GM18907 (cell line): ENCODE measurements around the gene SEMA5B.

Experiments used
- ATAC-seq: cut with Tn5 transposase; IDR thresholded peaks from one replicate; pipeline ENCODE4 v1.9.1; 2021; ENCODE audit warnings: mild to moderate bottlenecking, moderate library complexity; ENCODE audit not compliant: unreplicated experiment

The SEMA5B gene

GRCh38 chr3:122994954-122995353, 32.6 kb downstream of the SEMA5B start:
- no peak for ATAC-seq

DNA sequence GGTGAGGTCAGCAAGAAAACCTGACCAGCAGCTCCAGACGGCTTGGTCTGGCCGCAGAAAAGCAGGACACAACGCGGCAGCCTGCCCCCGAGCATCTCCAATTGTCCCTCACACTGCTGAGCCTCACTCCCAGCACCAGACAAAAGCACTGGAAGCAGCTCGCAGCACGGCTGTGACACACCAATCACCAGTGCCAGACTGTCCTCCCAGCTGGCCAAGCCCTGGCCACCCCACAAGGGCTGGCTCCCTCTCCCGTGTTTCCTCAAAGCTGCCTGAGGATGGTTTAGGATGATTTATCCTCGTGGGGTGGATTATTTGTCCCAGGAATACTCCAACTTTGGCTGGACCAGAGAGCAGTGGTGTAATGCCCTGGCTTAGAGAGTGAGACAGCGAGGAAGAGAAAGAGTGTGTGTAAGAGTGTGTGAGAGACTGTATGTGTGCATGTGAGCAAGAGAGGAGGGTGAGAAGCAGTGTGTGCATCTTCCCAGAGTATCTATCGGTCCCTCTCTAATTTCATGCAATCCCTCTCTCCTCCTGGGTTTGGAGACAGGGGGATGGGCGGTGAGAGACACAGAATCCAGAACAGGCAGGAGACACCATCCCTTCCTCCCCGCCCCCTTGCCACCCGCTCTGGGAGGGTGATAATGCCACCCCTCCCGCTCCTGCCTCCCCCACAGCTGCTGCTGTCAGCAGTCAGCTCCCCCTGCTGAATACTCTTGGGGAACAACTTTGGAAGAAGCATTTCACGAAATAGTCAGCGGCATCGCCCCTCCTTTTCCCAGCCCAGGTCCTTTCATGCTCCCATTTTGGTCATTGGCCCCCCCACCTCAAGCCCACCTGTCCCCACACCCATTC, 34.2 kb downstream of the SEMA5B start:
- ATAC-seq, result no peak

- no peak for ATAC-seq
These were observed 34.9 kb downstream of the SEMA5B start for GRCh38 chr3:122992676-122993075.

- ATAC-seq, result no peak
These were observed 35.4 kb downstream of the SEMA5B start for GRCh38 chr3:122992133-122992532.

DNA sequence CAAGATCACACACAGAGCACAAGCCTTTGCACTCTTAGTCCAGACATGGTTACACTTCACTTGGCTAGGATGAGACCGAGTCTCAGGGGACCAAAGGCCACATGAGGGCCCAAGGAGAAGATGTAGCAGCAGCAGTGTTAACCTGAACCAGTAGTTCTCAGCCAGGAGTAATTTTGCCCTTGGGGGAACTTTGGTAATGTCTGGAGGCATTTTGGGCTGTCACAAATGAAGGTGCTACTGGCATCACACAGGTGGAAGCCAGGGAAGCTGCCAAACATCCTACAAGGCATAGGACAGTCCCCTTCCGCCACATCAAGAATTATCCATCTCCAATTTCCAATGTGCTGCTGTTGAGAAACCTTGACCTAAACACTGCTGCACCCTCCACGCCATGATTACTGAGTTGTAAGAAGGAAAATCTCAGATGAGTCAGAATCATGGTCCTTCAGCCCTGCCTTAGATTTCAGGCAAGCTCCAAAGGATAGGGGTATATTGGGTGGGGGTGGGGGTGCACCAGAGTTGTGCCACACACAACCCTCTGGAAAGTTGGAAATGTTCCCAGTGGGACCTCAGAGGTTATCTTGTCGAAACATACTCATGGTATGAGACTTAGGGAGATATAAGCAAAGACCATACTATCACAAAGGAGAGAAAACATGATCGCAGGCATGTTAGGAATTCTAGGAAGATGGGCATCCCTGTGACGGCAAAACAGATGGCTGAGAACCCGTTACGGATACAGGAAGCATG, 36.2 kb downstream of the SEMA5B start:
- ATAC-seq, result no peak

- no peak for ATAC-seq
These were observed 37.5 kb downstream of the SEMA5B start for GRCh38 chr3:122989856-122990575.

GRCh38 chr3:122988508-122988907, 39.1 kb downstream of the SEMA5B start:
- no peak for ATAC-seq

DNA sequence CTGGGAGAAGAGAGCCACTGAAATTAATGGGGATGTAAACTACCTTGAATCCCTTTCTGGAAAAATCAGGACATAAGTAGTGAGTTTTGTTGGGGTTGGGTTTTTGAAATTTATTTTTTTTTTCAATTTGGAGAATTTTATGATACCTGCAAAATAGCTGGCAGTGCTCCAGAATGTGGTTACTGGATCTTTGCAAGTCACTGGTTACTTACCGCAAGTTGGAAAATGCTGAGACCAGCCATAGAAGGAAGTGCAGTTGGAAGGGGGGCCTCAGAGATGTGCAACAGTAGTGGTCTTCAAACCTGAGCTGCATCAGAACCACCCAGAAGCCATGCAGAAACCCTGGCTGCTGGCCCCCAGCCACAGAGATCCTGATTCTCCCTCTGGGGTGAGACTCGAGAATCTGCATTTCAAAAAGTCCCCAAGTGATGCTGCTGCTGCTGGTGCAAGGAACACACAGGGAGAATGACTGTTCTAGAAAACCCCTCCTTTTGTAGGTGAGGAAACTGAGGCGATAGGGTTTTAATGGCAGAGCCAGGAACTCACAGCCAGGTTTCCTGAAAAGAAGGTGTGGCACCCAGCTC, 39.7 kb downstream of the SEMA5B start:
- no peak for ATAC-seq

DNA sequence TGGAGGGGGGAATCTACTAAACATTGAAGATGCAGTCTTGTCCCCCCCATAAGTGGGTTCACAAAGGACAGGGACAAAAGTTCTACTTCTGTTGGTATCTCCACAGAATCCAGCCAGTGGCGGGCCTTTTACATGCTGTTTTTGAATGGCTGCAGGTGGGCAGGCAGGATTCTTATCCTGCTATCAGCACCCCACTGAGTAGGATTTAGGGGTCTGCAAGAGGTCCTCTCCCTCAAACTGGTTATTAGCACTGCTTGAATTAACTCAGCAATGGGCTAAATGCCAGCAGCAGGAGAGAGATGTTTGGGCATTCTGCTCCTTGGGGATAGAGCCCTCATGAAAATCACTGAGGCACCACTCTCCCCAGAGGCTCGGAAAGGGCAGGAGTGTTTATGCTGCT, 40.3 kb downstream of the SEMA5B start:
- ATAC-seq, result no peak

GRCh38 chr3:122986693-122987179, 40.8 kb downstream of the SEMA5B start:
- no peak for ATAC-seq

DNA sequence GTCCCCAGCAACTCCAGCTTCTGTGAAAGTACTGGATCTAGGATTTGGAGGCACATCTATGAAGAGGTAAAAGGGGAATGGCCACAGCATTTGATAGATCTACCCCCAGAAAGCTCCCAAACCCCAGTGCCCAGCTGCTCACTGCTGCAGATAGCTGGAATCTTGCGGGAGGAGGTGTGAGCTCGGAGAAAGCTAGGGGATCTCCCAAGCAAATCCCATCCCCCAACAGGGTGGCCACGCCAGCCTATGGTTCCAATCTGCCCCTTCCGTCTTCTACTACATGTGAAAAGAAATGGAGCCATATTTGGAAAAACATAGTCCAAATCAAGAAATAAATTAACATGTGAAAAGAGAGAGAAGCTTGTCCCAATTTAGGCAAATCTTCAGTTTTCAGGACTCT, 42.0 kb downstream of the SEMA5B start:
- no peak for ATAC-seq

GRCh38 chr3:122984650-122985049, 42.9 kb downstream of the SEMA5B start:
- no peak for ATAC-seq

- ATAC-seq, result no peak
These were observed 43.6 kb downstream of the SEMA5B start for GRCh38 chr3:122984007-122984406.

GRCh38 chr3:122982216-122983185, 45.1 kb downstream of the SEMA5B start:
- no peak for ATAC-seq

GRCh38 chr3:122979211-122979610, 48.4 kb downstream of the SEMA5B start:
- no peak for ATAC-seq

GRCh38 chr3:122978569-122978968, 49.0 kb downstream of the SEMA5B start:
- ATAC-seq, result no peak

DNA sequence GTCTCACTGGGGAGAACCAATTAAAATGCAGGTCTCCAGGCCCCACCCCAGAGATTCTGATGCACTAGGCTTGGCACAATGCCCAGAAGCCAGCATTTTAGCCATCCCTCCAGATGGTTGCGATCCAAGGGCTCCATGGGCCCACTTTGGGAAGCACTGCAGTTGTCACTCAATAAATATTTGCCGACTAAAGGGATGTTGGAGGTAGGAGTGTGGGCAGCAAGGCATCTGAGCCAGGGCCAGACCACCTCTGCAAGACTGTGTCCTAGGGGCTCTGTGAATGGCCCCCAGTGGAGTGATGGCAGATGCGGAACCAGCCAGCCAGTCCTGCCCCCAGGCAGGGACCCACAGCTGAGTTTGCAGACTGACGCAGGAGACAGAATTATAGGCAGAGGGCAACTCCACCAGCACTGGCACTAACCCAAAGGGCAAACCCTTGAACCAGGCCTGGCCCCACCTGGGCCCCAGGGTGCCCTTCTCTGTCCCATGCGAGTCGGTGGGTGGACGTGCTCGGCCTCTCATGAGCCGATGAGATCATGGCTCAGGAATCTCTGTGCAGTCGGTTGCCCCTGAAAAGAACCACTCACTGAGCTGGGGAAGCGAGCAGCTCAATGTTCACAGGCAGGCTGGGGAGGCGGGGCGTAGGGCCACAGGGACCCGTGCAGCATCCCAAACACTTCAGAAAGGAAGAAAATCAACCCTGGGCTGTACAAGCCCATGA, 49.7 kb downstream of the SEMA5B start:
- no peak for ATAC-seq

GRCh38 chr3:122975924-122976293, 51.7 kb downstream of the SEMA5B start:
- peak; percentile 65 for ATAC-seq
